ENCODE results near the gene STOX2.

DNA sequence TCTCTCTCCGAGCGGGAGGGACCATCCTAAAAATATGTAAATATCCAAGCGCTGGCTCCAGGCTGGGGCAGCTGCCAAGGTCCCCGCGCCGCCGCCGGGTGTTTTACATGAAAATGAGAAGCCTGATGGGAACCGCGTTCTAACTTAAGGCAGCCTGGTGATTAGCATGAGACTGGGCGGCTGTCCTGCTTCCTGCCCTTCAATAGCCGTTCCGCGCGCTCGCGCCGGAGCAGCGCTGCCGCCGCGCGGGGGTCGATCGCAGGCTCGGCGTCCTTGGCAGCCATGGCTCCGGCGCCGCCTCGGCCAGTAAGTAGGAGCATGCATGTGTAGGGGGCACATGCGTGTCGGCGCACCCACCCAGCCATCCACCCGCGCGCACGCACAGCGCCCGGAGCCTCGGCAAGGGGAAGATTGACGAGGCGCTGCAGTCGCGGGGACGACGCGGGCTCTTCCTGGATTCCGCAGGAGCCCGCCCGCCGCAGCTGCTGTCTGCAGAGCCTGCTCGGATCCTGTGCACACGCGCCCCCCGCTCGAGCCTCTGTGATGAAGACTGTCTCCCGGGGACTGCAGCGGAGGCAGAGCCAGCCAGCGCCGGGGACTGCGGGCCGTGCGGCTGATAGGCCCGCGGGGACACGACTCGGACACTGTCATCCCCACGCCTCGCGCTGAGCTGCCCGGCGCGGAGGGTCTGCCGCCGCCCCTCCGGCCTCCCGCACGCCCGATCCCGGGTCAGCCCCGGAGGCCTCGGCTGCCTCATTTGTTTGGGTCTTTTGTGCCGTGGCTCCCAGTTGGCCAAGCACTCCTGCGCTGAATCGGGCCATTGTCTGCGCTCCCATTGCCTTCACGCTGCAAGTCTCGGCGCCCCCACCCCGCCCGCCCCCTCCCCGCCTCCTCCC, 734 bp downstream of the STOX2 start:
- TF ChIP-seq POLR2A (IDR thresholded peaks at IDR 0.05) = no peak
- TF ChIP-seq, protein P1, sequence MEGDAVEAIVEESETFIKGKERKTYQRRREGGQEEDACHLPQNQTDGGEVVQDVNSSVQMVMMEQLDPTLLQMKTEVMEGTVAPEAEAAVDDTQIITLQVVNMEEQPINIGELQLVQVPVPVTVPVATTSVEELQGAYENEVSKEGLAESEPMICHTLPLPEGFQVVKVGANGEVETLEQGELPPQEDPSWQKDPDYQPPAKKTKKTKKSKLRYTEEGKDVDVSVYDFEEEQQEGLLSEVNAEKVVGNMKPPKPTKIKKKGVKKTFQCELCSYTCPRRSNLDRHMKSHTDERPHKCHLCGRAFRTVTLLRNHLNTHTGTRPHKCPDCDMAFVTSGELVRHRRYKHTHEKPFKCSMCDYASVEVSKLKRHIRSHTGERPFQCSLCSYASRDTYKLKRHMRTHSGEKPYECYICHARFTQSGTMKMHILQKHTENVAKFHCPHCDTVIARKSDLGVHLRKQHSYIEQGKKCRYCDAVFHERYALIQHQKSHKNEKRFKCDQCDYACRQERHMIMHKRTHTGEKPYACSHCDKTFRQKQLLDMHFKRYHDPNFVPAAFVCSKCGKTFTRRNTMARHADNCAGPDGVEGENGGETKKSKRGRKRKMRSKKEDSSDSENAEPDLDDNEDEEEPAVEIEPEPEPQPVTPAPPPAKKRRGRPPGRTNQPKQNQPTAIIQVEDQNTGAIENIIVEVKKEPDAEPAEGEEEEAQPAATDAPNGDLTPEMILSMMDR (IDR thresholded peaks at IDR 0.05) = no peak

All from esophagus squamous epithelium (tissue), 4 donors.